HG03159 (cell line): Measurements from ENCODE around the gene GNAT2.

Experiments
- ATAC-seq: cut with Tn5 transposase; IDR thresholded peaks from one replicate; pipeline ENCODE4 v1.9.1; 2021; ENCODE audit warnings: mild to moderate bottlenecking, moderate library complexity; ENCODE audit not compliant: unreplicated experiment

GNAT2 gene

DNA sequence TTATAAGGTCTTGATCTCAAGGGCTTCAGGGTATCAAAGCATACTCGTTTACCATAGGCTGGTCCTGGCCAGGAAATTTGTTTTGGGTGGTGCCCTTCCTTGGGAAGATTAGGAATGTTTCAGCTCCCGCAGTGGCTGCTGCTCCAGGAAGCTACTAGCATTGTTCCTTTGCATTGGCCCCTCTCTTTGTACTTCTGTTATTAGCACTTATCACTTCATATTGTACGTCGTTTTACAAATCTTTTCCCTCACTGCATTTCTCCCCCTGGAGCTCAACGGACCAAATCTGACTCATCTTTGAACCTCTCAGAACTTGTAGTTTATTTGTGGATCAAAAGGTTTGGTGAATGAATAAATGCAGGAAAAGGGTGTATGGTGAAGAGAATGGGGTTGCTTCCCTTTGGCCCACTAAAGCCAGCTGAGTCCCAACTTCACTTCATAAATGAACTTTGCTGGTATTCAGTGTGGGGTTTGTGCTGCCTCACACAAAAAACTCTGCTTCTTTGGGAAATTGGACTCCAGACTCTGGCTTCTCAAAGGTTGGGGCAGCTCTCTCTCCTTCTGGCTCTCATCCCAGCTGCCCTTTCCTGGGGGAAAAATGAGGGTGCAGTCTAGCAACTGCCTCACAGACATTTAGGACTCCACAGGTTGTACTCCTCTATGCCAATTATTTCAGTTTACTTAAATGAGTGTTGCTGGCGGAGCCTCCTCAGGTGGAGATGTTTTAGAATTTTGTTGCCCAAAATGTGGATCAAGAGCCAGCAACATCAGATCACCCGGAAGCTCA lies 5.9 kb downstream of the GNAT2 start:
- ATAC-seq, result no peak

DNA sequence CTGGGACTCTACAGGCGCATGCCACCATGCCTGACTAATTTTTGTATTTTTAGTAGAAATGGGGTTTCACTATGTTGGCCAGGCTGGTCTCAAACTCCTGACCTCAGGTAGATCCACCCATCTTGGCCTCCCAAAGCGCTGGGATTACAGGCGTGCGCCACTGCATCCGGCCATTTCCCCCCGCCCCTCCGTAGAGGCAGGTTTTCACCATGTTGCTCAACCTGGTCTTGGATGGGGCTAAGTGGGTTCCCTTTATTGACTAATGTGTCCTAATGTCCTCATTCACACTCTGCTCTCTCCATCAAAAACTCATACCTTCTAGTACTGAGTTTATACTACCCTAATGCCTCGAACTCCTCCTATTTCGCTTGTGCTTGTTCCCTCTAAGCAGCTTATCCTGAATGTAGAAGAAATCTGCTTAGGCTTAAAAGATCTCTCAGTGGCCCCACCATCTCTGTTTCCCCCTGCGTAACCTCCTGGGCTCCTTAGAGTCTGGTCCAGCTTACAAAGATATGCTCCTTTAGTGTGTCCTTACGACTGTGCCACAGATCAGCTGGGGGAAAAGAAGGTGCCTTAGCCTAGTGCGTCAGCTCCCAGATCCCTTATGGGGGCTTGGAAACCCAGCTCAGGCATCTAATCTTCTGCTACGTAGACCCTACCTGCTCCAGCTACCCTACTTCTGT lies 8.0 kb downstream of the GNAT2 start:
- ATAC-seq, result no peak

DNA sequence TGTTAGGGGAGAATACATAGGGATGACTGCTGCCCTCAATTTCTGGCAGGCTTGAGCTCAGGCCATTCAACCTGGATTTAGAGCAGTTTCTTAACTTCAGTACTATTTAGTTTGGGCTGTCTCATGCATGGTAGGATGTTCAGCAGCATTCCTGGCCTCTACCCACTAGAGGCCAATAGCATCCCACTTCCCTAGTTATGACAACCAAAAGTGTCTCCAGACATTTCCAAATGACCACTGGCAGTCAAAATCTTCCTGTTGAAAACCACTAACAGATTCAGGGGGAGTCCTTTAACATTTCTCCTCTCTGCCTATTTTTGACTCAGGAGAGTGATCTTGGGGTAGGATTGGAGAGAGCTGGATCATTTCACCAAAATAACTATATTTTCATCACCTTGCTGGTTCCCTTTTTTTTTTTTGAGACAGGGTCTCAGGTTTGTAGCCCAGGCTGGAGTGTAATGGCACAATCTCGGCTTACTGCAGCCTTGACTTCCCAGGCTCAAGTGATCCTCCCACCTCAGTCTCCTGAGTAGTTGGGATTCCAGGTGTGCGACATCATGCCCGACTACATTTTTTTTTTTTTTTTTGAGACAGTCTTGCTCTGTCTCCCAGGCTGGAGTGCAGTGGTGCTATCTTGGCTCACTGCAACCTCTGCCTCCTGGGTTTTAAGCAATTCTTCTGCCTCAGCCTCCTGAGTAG lies 8.7 kb downstream of the GNAT2 start:
- ATAC-seq, result no peak

DNA sequence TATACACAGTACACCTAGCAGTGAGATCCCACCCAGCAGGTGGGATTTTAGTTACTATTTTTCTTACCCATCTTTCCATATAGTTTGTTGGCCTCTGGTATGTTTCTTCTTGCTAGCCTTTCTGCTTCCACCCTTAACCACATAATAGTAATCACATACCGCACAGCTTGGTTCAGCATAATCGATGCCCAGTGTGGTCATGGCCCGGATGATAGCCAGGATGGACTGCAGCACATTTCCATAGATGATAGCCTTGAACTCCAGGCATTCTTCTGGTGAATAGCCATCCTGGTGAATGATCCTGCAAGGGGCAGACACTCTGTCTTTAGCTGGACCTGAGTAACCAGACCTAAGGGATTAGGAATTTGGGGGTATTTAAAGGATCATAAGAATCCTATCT lies 9.5 kb downstream of the GNAT2 start:
- no peak for ATAC-seq

DNA sequence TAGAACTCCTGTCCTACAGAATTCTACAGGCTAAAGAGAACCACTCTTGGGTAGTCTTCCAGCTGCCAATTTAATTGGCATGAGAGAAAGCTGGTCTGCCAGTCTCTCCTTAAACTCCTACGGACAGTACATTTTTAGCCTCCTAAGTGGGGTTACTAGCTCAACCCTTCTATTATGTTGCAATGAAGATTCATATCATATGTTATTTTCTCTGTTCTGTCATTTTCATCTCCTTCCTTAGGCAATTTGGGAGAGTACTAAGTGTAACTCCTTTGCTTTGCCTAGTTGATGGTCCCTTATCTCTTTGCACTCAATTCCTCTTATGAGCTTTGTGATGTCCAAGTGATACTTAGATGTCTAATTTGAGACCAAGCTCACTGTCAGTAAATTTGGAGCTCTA lies 14.0 kb downstream of the GNAT2 start:
- ATAC-seq, result no peak

DNA sequence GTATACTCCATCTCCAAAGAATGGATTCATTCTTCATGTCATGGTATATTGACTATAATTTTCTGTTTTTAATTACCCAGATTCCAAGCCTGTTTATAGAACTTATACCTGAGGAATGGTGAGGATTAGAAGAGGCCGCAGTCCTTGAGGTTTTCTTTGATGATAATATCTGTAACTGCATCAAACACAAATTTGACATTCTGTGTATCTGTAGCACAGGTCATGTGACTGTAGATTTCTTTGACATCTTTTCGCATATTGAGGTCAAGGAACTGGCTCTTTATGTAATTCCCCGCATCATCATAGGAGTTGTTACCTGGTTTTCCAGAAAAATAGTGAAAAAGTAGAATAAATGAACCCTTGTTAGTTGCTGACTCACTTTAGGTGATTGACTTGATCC lies 16.2 kb downstream of the GNAT2 start:
- ATAC-seq, result no peak

DNA sequence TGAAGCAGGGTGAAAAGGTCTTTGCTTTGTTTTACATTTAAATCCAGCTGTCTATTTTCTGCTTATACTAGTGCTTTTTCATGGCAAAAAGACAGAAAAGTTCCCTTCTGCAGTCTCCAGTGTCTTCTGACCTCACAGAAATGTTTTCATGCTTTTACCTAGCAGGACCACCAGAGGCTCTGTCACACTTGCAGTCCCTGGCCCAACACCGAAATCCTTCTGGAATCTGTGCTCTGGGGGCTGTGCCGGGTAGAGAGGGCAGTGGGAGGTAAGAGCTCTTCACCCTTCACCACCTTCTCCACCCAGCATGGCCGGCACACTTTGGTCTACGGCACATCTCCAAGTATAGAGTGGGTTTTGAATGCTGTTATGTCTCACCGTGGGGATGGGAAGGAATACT lies 20.8 kb downstream of the GNAT2 start:
- no peak for ATAC-seq

DNA sequence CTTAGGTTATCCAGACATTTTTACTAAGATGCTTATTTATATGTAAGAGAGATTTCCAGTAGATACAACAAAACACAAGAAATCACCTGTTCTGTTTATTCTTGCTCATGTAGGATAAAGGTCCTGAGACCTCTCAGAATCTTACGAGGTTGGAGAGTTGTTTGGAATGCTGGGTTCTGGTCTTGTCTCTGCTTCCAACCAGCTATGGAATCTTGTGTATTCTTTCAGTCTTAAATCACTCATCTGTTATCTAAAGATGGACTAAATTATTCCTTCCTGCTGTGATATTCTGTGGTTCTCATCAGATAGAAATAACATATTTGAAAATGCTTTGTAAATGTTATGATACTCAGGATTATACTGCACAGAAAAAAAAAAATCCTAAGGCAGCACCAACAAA lies 21.3 kb downstream of the GNAT2 start:
- ATAC-seq, result no peak

DNA sequence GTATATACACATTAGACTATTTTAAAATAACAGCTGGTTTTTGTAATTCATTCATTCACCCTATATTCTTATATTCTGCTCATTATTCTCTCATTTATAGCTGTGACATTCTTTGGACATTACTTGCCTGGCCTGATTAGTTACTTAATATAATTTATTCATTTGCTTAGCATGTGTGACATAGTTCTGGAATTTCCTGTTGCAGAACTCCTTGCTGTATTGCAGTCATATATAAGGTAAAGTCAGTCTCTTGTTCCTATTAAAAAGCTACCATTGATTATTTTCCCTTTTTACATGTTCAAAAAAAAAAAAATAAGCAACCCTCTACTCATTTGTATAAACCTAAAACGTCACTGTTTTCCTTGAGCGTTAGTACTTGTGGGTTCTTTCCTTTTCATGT lies 23.9 kb downstream of the GNAT2 start:
- no peak for ATAC-seq

DNA sequence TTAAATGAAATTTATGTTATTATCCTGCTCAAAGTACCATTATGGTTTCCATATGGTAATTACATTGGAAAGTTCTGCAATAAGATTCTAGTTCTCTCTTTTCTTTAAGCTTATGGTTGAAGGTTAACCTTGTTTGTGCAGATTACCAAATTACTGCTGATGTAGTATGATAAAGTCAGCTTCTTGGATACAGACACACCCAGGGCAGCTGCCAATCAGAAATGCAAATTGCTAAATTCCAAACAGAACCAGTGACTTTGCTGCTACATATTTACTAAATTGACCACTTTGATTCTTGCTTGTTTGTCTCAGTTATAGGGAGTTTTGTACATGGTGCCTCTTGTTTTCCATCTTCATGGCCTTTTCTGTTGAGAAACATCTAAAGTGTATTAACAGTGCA lies 26.5 kb downstream of the GNAT2 start:
- ATAC-seq, result no peak

DNA sequence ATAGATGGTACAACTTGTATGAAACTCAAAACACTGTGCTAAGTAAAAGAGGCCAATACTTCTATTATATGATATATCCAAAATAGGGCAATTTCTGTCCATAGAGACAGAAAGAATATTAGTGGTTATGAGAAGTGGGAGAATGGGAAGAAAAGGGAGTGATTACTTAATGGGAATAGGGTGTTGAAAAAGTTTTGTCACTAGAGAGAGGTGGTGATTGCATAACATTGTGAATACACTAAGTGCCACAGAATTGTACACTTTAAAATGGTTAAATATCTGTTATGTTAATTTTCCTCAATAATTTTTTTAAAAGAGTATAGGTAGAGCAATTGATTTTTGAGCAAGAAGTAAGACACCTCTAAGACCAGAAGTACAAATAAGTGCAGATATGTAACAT lies 29.7 kb downstream of the GNAT2 start:
- ATAC-seq, result no peak

DNA sequence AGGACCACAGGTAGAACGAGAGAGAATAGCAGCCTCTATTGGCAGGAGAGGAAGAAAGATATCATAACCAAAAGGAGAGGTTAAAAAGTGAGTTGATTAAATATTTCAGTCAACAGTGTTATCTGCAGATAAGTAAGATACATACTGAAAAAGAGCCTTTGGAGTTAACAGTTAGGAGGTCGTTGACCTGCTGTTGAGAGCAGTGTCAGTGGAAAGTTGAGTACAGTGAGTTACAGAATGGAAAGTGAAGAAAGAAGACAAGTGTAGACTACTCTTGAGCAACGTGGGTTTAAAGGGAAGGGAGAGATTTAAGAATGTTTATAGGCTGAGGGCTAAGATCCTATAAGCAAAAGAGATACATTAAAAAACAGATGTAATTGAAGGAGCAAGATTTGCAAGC lies 30.2 kb downstream of the GNAT2 start:
- no peak for ATAC-seq

DNA sequence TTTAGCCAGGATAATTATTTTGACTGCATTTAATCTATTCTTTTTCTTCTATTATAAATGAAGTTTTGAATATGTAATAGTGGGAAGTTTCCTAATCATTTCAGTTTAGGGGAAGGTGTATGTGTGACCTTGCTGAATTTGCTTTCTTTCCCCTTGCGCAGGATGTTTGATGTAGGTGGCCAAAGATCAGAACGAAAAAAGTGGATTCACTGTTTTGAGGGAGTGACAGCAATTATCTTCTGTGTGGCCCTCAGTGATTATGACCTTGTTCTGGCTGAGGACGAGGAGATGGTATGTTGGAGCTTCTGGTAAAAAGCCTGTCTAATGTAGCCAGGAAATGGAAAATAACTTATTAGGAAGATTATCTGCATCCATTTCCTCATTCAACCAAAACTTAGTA lies 33.4 kb downstream of the GNAT2 start:
- ATAC-seq, result no peak

DNA sequence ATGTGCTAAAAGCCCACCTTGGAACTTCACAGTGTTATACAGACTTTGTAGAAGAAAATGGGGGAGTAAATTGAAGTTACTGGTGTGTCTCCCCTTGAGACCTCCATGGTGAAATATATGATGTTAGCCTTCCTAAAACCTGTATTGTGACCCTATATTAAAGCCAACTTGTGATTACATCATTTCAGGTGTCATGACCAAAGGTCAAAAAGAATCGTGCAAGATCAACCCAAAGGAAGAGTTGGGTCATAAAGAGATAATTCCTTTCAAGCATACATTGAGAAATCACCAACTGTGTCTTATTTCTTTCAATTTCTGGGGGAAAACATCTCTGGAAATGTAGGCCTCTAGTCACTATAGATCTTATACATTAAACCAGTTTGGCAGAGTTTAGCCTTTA lies 34.6 kb downstream of the GNAT2 start:
- no peak for ATAC-seq

DNA sequence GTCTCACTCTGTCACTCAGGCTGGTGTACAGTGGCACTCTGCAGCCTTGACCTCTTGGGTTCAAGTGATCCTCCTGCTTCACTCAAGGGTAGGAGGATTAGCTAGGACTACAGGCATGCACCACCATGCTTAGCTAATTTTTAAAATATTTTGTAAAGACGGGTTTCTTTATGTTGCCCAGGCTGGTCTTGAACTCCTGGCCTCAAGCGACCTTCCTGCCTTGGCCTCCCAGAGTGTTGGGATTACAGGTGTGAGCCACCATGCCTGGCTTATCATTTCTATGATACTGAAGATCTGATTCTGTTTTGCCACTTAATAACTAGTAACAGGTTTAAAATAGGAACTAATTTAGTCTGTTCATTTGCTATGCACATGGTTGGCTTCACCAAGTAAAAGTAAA lies 37.4 kb downstream of the GNAT2 start:
- no peak for ATAC-seq

DNA sequence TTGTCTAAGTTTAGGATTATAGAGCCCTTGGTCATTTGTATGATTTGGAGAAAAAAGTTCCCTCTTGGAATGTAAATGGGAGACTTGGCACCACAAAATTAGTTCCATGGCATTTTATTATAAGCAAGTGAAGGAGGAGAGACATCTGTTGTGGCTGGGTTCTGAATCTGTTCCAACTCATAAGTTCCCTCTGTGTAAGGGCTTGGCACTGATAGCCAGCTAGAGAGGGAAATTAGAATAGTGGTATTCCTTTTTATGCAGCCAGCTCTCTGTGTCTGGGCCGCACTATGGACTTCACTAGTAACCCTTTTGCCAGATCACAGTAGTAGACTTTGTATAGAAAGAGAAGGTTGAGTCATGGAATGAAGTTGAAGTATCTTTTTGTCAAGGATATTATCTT lies 39.9 kb downstream of the GNAT2 start:
- ATAC-seq, result no peak

DNA sequence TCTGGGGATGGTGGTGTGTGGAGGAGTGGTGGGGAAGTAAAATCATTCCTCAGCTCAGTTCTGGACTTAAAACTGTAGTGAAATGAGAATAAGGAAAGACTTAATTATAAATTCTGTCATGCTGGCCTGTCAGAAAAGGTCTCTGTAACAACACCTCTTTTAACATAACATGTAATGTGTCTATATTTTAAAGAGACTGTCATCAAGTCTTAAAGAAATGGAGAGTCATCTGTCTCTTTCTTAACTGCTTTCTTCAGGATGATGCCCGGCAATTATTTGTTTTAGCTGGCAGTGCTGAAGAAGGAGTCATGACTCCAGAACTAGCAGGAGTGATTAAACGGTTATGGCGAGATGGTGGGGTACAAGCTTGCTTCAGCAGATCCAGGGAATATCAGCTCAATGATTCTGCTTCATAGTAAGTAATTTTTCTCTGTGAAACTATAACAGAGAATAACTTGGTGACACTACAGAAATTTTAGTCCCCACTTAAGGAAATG lies 40.4 kb downstream of the GNAT2 start:
- no peak for ATAC-seq

DNA sequence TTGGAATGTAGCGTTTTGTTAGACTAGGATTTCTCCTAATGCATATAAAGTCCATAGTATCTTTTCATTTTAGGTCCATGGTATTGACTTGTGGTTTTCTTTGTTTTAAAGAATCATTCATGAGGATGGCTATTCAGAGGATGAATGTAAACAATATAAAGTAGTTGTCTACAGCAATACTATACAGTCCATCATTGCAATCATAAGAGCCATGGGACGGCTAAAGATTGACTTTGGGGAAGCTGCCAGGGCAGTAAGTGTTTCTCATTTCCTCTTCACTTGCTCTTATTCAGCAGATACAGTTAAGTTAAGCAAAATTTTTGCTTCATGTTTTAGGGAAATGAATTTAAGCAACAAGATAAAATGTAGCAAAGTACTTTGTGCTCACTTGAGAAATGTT lies 45.6 kb downstream of the GNAT2 start:
- no peak for ATAC-seq

DNA sequence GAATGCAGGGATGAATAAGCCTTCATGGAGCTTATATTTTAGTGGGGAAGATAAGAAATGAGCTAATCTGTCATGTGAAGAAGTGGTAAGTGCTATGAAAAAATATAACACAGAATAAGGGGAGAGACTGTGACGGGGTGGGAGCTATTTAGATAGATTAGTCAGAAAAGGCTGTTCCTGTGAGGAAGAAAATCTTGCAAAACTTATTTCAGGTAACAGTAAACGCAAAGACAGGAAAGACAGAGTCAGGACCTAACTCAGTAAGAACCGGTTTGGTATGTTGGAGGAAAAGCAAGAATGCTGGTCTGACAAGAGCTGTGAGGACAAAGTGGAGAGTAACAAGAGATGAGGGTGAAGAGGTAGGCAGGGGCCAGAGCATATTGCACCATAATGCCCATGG lies 49.0 kb downstream of the GNAT2 start:
- ATAC-seq, result no peak

DNA sequence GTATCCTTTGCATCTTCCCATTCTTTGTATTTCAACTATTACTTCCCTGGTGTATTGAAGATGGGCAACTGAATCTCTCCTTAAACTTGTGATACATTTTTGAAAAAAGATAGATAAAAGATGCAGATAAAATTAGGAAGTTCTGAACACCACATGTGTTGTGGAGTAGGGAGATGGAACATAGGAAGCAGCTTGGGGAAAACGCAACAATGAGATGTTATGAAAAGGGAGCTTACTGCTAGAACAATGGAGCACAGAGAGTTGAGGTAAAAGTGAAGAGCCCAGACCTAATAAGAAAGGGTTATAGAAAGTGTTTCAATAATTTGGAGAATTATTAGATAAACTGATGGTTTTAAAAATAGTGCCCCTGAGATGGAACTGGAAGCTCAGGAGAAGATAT lies 50.1 kb downstream of the GNAT2 start:
- no peak for ATAC-seq

DNA sequence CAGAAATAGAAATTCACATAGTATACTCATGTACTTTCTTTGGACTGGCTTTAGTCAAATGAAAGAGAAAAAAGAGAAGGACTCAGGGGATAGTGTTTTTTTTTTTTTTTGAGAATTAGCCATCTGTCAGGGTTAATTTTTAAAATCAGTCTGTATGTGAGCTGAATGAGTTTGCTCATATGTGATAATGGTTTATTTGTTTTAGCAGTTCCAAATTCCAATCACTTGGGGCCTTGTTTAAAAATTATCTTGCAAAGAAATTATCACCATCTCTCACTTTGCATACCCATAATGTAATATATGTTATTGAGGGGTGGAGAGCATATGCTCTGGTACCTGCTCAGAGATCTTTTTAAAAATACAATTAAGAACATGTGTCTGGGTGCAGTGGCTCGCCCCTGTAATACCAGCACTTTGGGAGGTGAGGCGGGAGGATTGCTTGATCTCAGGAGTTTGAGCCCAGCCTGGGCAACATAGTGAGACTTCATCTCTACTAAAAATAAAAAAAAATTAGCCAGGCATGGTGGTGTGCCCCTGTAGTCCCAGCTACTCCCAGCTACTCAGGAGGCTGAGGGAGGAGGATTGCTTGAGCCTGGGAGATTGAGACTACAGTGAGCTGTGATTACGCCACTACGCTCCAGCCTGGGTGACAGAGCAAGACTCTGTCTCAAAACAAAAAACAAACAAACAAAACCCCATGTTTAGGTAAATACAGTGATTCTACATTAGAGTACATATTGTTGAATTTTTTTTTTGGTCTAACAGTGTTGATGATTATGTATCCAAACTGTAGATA lies 51.3 kb downstream of the GNAT2 start:
- no peak for ATAC-seq
